Heart left ventricle (tissue), 16 donors: ENCODE measurements around the gene PXYLP1. TPM values are rescaled to one million over a fixed set of nuclear protein-coding genes. Genes with fewer than 3 reads are reported as not detected.
A peak's percentile ranks its signal among the peaks of the same experiment; 100 is the strongest.

ENCODE experiments used
- ATAC-seq, 4 donors: fragments of 200-7000 bp; cut with Tn5 transposase; one replicate each; pipeline ENCODE4 v1.9.1; 2020 to 2022; ENCODE audit warnings: moderate library complexity in 4 of 4, mild to moderate bottlenecking in 3 of 4, moderate number of reproducible peaks in 1 of 4
- DNase-seq, 5 donors: peaks; one replicate each; pipeline ENCODE4 v3.0.0-alpha.2; 2020
- H3K27ac ChIP-seq, 12 donors: fragments of 200-600 bp; sonication (generic) in 4 of 12; one replicate each; pipeline versions ENCODE4 v1.5.0 to v1.8.0; 2016 to 2022; ENCODE audit warnings: mild to moderate bottlenecking in 2 of 12
- H3K27me3 ChIP-seq, 9 donors: fragments of 200-600 bp; sonication (generic) in 2 of 9; one replicate each; pipeline versions ENCODE4 v1.5.1 to v1.8.0; 2016 to 2022; ENCODE audit warnings: mild to moderate bottlenecking in 3 of 9
- H3K36me3 ChIP-seq, 9 donors: fragments of 200-600 bp; sonication (generic) in 2 of 9; one replicate each; pipeline versions ENCODE4 v1.5.0 to v1.8.0; 2018 to 2022; ENCODE audit warnings: mild to moderate bottlenecking in 2 of 9
- H3K4me1 ChIP-seq, 12 donors: fragments of 200-600 bp; sonication (generic) in 4 of 12; one replicate each; pipeline versions ENCODE4 v1.5.0 to v1.8.0; 2016 to 2022; ENCODE audit warnings: mild to moderate bottlenecking in 3 of 12
- H3K4me3 ChIP-seq, 12 donors: fragments of 200-600 bp; sonication (generic) in 4 of 12; one replicate each; pipeline versions ENCODE4 v1.5.0 to v1.8.0; 2017 to 2022; ENCODE audit warnings: mild to moderate bottlenecking in 9 of 12, moderate library complexity in 4 of 12
- H3K9me3 ChIP-seq, 12 donors: fragments of 200-600 bp; sonication (generic) in 4 of 12; one replicate each; pipeline versions ENCODE4 v1.5.0 to v1.8.0; 2016 to 2022; ENCODE audit warnings: mild to moderate bottlenecking in 1 of 12
- POLR2A ChIP-seq, 2 donors: fragments of 450-650 bp; IDR thresholded peaks; one replicate each; pipeline ENCODE4 v1.6.1; 2017; ENCODE audit warnings: antibody characterized with exemption in 2 of 2, mild to moderate bottlenecking in 2 of 2, moderate library complexity in 2 of 2
- WGBS, 4 donors: extraction: QIAGEN DNeasy Blood & Tissue Kit in 2 of 4; methylation state at CpG; one replicate each; pipeline versions ENCODE4 v1.1.5 to v1.1.7; 2013 to 2018; 5-methylcytosine and 5-hydroxymethylcytosine counted together
- intact Hi-C, 10 donors: fragments of 100-400 bp; cut with DNase I; formaldehyde crosslinking; loops; one replicate each; pipeline versions ENCODE4 v1.11.1 to v1.14.2; 2022
- polyA plus RNA-seq, 2 donors: library from polyadenylated mRNA; stranded (reverse); fragments of 200-250 nt; gene quantifications; one replicate each; pipeline ENCODE4 v1.2.3, GENCODE V29; 2013
- total RNA-seq, 9 donors: library from RNA; depleted of rRNA in 2 of 9; stranded (reverse); fragments of >200 nt in 2 of 9; fragmentation: NEBNext Ultra II Directional in 3 of 9; extraction: Animal tissue kit (Norgen Biotek cat#: 25700) in 3 of 9; gene quantifications; one replicate each; pipeline versions ENCODE4 v1.1.0 to v1.2.4, GENCODE V29; 2016 to 2023
- TF ChIP-seq, protein P1 (sequence below), 12 donors: fragments of 200-600 bp; sonication (generic) in 4 of 12; IDR thresholded peaks; one replicate each; pipeline versions ENCODE4 v1.5.0 to v1.8.0; 2018 to 2022; ENCODE audit warnings: antibody characterized with exemption in 12 of 12, mild to moderate bottlenecking in 5 of 12
- donor health status: ischemic (EF 13 %, LVEDD 7.1; RV severe dilation, severe dysfunction).
- donor health status: healthy with polysubstance abuse.
- donor health status: DM: no; HTN: yes; CAD: no.
- donor health status: DM: no; HTN: no; CAD: no.
- donor health status: ischemic (EF 25% LVEDD 6.9; RV normal size, moderate dysfunction).
- donor health status: ischemic (EF 25% LVEDD 5.7; RV mildly dilated, moderate dysfunction).
- donor health status: healthy.
- donor health status: DM: yes; HTN: yes; CAD: no.
- donor health status: ischemic (EF 35%, LVEDD 5.7; RV mildly dilated, moderate dysfunction).
- donor health status: nonischemic (EF 11% LVEDD 7.7; RV severe dilation, severe dysfunction).
- donor health status: DM: yes; HTN: yes; CAD: no.
- donor health status: PGD.
- donor health status: ischemic (EF 29% LVEDD 5.4; RV normal size, mild dysfunction).
- donor health status: nonischemic (EF 23%, LVEDD 6.1; RV moderate dilation, normal function).

PXYLP1 gene
- total and polyA plus RNA-seq, 11 donors: 7.3 to 30.6 (median 21.2) TPM

GRCh38 chr3:141243271-141243707 is 11.7 kb downstream of the PXYLP1 start:
- TF ChIP-seq, protein P1, sequence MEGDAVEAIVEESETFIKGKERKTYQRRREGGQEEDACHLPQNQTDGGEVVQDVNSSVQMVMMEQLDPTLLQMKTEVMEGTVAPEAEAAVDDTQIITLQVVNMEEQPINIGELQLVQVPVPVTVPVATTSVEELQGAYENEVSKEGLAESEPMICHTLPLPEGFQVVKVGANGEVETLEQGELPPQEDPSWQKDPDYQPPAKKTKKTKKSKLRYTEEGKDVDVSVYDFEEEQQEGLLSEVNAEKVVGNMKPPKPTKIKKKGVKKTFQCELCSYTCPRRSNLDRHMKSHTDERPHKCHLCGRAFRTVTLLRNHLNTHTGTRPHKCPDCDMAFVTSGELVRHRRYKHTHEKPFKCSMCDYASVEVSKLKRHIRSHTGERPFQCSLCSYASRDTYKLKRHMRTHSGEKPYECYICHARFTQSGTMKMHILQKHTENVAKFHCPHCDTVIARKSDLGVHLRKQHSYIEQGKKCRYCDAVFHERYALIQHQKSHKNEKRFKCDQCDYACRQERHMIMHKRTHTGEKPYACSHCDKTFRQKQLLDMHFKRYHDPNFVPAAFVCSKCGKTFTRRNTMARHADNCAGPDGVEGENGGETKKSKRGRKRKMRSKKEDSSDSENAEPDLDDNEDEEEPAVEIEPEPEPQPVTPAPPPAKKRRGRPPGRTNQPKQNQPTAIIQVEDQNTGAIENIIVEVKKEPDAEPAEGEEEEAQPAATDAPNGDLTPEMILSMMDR (IDR thresholded peaks at IDR 0.05): no peak
- TF ChIP-seq POLR2A (IDR thresholded peaks at IDR 0.05): no peak
- no peaks in the 10 kb centered on the region for H3K27me3 ChIP-seq
- peak overlapping the region in 2 of 12 donors; percentile 27 to 32 for H3K4me3 ChIP-seq
- peaks cover 0 to 63% (median 35%) of the 10 kb centered on the region in 12 donors for H3K4me1 ChIP-seq
- WGBS, 4 donors: 44 to 59% (median 56%) methylated on average over 10 to 11 of the region's 11 CpGs
- H3K27ac ChIP-seq: peak overlapping the region in 9 of 12 donors; percentile 67 to 96 (median 83)
- ATAC-seq (peak in 3 of 4 donors; percentile 40 to 62 (median 51)), DNase-seq (peak in 2 of 5 donors; percentile 38 to 56)
- no peaks in the 10 kb centered on the region for H3K36me3 ChIP-seq
- intact Hi-C loops: no loop called here
- no peaks in the 10 kb centered on the region for H3K9me3 ChIP-seq

GRCh38 chr3:141246224-141246957 is 14.8 kb downstream of the PXYLP1 start:
- intact Hi-C loops: no loop called here
- H3K36me3 ChIP-seq: no peaks in the 10 kb centered on the region
- no peak overlapping the region for H3K4me3 ChIP-seq
- DNase-seq (no peak), ATAC-seq (no peak)
- H3K27me3 ChIP-seq: no peaks in the 10 kb centered on the region
- H3K4me1 ChIP-seq: peaks cover 0 to 52% (median 17%) of the 10 kb centered on the region in 12 donors
- WGBS, 4 donors: 61 to 73% (median 67%) methylated on average over 5 of the region's 5 CpGs
- H3K27ac ChIP-seq: peak overlapping the region in 7 of 12 donors; percentile 16 to 72 (median 50)
- no peak for TF ChIP-seq POLR2A (IDR thresholded peaks at IDR 0.05)
- TF ChIP-seq, protein P1 (IDR thresholded peaks at IDR 0.05): no peak
- no peaks in the 10 kb centered on the region for H3K9me3 ChIP-seq

- H3K9me3 ChIP-seq: no peaks in the 10 kb centered on the region
- TF ChIP-seq, protein P1 (IDR thresholded peaks at IDR 0.05): no peak
- no peak for TF ChIP-seq POLR2A (IDR thresholded peaks at IDR 0.05)
- WGBS, 4 donors: 78 to 96% (median 91%) methylated on average over 2 of the region's 2 CpGs
- no peaks in the 10 kb centered on the region for H3K36me3 ChIP-seq
- H3K27me3 ChIP-seq: no peaks in the 10 kb centered on the region
- H3K27ac ChIP-seq: peak overlapping the region in 4 of 12 donors; percentile 27 to 66 (median 53)
- H3K4me1 ChIP-seq: peaks cover 0 to 50% (median 14%) of the 10 kb centered on the region in 12 donors
- intact Hi-C loops: no loop called here
- DNase-seq (no peak), ATAC-seq (no peak)
- H3K4me3 ChIP-seq: no peak overlapping the region
Measured at GRCh38 chr3:141246958-141247301, 15.3 kb downstream of the PXYLP1 start.

GRCh38 chr3:141248064-141248463 is 16.4 kb downstream of the PXYLP1 start:
- WGBS, 4 donors: 92 to 94% (median 93%) methylated on average over 5 of the region's 5 CpGs
- no peak overlapping the region for H3K27ac ChIP-seq
- H3K9me3 ChIP-seq: no peaks in the 10 kb centered on the region
- H3K4me3 ChIP-seq: no peak overlapping the region
- H3K4me1 ChIP-seq: peaks cover 0 to 45% (median 7%) of the 10 kb centered on the region in 12 donors
- no peaks in the 10 kb centered on the region for H3K27me3 ChIP-seq
- no peaks in the 10 kb centered on the region for H3K36me3 ChIP-seq
- TF ChIP-seq, protein P1 (IDR thresholded peaks at IDR 0.05): no peak
- no peak for TF ChIP-seq POLR2A (IDR thresholded peaks at IDR 0.05)
- intact Hi-C loops: no loop called here
- ATAC-seq (no peak), DNase-seq (no peak)
